ENCODE results near the gene NSRP1.

DNA sequence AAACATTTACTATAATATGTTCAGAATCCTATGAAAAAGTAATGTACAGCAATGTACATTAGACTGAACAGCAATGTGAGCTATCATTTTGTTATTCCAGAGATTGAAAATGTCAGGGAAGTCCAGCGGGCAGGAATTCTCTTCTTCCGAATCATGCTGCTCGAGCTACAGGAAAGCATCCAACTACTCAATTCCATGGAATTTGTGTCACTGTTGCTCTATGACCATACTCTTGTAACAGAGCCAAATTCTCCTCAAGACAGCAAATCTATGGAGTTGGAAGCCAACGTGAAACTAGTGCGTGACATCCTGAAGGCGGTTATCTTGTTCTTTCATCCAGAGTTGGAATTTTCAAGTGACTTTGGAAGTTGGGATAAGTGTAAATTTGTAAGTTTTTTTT lies 24.8 kb upstream of the NSRP1 start:
- TF ChIP-seq L3MBTL2 (conservative IDR thresholded peaks at IDR 0.05) = no peak
- TF ChIP-seq SP1 (IDR thresholded peaks at IDR 0.05) = no peak
- no peak for TF ChIP-seq NFRKB (IDR thresholded peaks at IDR 0.05)
- no peak for TF ChIP-seq CTBP1 (IDR thresholded peaks at IDR 0.05; ENCODE audit: borderline replicate concordance)
- no peak for TF ChIP-seq FOXM1 (IDR thresholded peaks at IDR 0.05; ENCODE audit: borderline replicate concordance)
- no peak for TF ChIP-seq ZNF384 (IDR thresholded peaks at IDR 0.05)
- no peak for TF ChIP-seq TARDBP (IDR thresholded peaks at IDR 0.05)

All from HEK293T (cell line).